HepG2 (cell line): Measurements from ENCODE around the gene CAMK2G. TPM values are rescaled to one million over a fixed set of nuclear protein-coding genes. Genes with fewer than 3 reads are reported as not detected.

ENCODE experiments used
- AHDC1 ChIP-seq: sonication (generic); formaldehyde crosslinking; IDR thresholded peaks from 2 replicates; pipeline ENCODE4 v1.5.1; 2020; ENCODE audit warnings: mild to moderate bottlenecking, missing genetic modification reagents, borderline replicate concordance
- ARHGAP35 ChIP-seq: sonication (generic); formaldehyde crosslinking; IDR thresholded peaks from 2 replicates; pipeline ENCODE4 v1.9.0; 2022; ENCODE audit warnings: mild to moderate bottlenecking, inconsistent platforms, moderate library complexity, missing genetic modification reagents, borderline replicate concordance
- CTCF ChIP-seq: sonication (generic); formaldehyde crosslinking; IDR thresholded peaks from 2 replicates; pipeline ENCODE4 v1.5.0; 2020; ENCODE audit warnings: mild to moderate bottlenecking, missing genetic modification reagents, moderate library complexity
- FOXM1 ChIP-seq: sonication (generic); formaldehyde crosslinking; IDR thresholded peaks from 2 replicates; pipeline ENCODE4 v1.5.0; 2020; ENCODE audit warnings: missing genetic modification reagents
- HMG20A ChIP-seq: IDR thresholded peaks from 2 replicates; pipeline ENCODE4 v1.6.1; 2016; ENCODE audit warnings: borderline replicate concordance
- ISL2 ChIP-seq: sonication (generic); formaldehyde crosslinking; IDR thresholded peaks from 2 replicates; pipeline ENCODE4 v1.5.0; 2020; ENCODE audit warnings: missing genetic modification reagents
- KDM2A ChIP-seq: sonication (generic); formaldehyde crosslinking; IDR thresholded peaks from 2 replicates; pipeline ENCODE4 v1.4.0; 2020; ENCODE audit warnings: low read depth, missing genetic modification reagents, borderline replicate concordance
- MED8 ChIP-seq: sonication (generic); formaldehyde crosslinking; IDR thresholded peaks from 2 replicates; pipeline ENCODE4 v1.8.1; 2023; ENCODE audit warnings: mild to moderate bottlenecking, missing genetic modification reagents; ENCODE audit not compliant: insufficient replicate concordance
- NCOA5 ChIP-seq: sonication (generic); formaldehyde crosslinking; IDR thresholded peaks from 2 replicates; pipeline ENCODE4 v1.4.0; 2020; ENCODE audit warnings: missing genetic modification reagents
- RFXAP ChIP-seq: sonication (generic); formaldehyde crosslinking; IDR thresholded peaks from 2 replicates; pipeline ENCODE4 v1.4.0; 2020; ENCODE audit warnings: missing genetic modification reagents, borderline replicate concordance
- SP1 ChIP-seq, 2 experiments: fragments of 450-650 bp in 1 of 2; sonication (generic) in 1 of 2; formaldehyde crosslinking in 1 of 2; IDR thresholded peaks; 2 replicates each; pipeline versions ENCODE4 v1.4.0 to v1.6.1; 2016 to 2020; ENCODE audit warnings: missing genetic modification reagents in 1 of 2
- TBX2 ChIP-seq: sonication (generic); formaldehyde crosslinking; IDR thresholded peaks from 2 replicates; pipeline ENCODE4 v1.5.0; 2020; ENCODE audit warnings: missing genetic modification reagents, mild to moderate bottlenecking, borderline replicate concordance
- ZBTB25 ChIP-seq: IDR thresholded peaks from 2 replicates; pipeline ENCODE4 v1.6.1; 2018; ENCODE audit warnings: missing genetic modification reagents
- ZFY ChIP-seq: sonication (generic); formaldehyde crosslinking; IDR thresholded peaks from 2 replicates; pipeline ENCODE4 v1.4.0; 2020; ENCODE audit warnings: missing genetic modification reagents
- ZNF160 ChIP-seq: sonication (generic); formaldehyde crosslinking; IDR thresholded peaks from 2 replicates; pipeline ENCODE4 v1.8.0; 2022; ENCODE audit warnings: mild to moderate bottlenecking, inconsistent platforms, missing genetic modification reagents
- ZNF317 ChIP-seq: sonication (generic); formaldehyde crosslinking; IDR thresholded peaks from 2 replicates; pipeline ENCODE4 v1.5.0; 2020; ENCODE audit warnings: mild to moderate bottlenecking, missing genetic modification reagents
- ZNF576 ChIP-seq: sonication (generic); formaldehyde crosslinking; IDR thresholded peaks from 2 replicates; pipeline ENCODE4 v1.4.0; 2020; ENCODE audit warnings: mild to moderate bottlenecking, missing genetic modification reagents
- polyA plus RNA-seq, 8 experiments: library from polyadenylated mRNA; depleted of rRNA in 3 of 8; stranded (reverse) in 7 of 8; unstranded in 1 of 8; fragments of >200 nt; fragmentation: Illumina TruSeq in 4 of 8; extraction: Trizol in 4 of 8; gene quantifications; 2 replicates each; pipeline versions ENCODE4 v1.2.1 to v1.2.3, GENCODE V29; 2011 to 2016; ENCODE audit warnings: low read depth in 4 of 8, missing spikeins in 1 of 8, mixed read lengths in 1 of 8; ENCODE audit not compliant: insufficient read depth in 1 of 8
- total RNA-seq, 5 experiments: library from RNA; depleted of rRNA; stranded (reverse); fragments of >200 nt; fragmentation: Illumina TruSeq; extraction: Trizol; gene quantifications; 2 replicates each; pipeline ENCODE4 v1.2.3, GENCODE V29; 2016; ENCODE audit warnings: low read depth in 1 of 5
- TF ChIP-seq, protein P1 (sequence below): sonication (generic); formaldehyde crosslinking; conservative IDR thresholded peaks from 2 replicates; pipeline ENCODE4 v1.4.0; 2020; ENCODE audit warnings: missing genetic modification reagents

CAMK2G gene
- total and polyA plus RNA-seq, 2 of the 13 experiments (the other 11 are each of a cell fraction or from before 2014, with no cell fraction given), result 15.9 to 18.8 TPM

DNA sequence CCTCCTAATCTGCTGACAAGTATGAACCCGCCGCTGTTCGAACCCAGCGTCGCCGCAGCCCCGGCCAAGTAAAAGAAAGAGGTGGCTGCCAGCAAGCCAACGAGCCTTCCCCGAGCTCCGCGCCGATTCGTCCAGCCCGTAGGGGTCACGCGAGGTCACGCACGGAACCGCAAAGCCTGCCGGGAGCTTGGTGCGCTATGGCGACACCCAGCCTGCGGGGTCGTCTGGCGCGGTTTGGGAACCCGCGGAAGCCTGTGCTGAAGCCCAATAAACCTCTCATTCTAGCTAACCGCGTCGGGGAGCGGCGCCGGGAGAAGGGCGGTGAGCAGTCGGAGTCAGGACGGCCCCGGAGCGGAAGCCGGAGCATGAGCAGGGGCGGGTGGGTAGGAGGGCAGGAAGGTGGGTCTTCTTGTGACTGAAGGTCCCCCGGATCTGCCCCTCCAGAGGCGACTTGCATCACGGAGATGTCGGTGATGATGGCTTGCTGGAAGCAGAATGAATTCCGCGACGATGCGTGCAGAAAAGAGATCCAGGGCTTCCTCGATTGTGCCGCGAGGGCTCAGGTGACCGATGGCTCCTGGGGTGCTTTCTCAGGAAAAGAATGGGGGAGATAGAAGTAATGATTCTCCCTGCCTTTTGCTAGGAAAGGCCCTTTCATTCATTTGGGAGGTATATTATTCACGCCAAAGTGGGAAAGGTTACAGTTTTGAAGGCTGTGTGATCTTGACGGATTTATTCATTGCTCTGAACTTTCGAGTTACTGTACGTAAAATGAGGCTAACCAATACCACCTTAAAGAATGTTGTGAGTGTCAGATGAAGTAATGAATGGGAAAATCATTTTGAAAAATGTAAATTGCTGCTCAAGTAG lies 92.2 kb downstream of the CAMK2G start, which contains the start of gene CHCHD1 (continued):
- TF ChIP-seq ARHGAP35 (CRISPR knock-in tag) (no peak), ZNF160 (CRISPR knock-in tag) (no peak; the same call in 1 of the 2 replicates), HMG20A (CRISPR knock-in tag) (no peak), FOXM1 (CRISPR knock-in tag) (no peak), MED8 (CRISPR knock-in tag) (no peak), TBX2 (no peak), ISL2 (peak; percentile 73), RFXAP (CRISPR knock-in tag) (peak; percentile 68; the same call in 1 of the 2 replicates), AHDC1 (CRISPR knock-in tag) (no peak), ZBTB25 (peak; percentile 64), NCOA5 (no peak), ZFY (peak; percentile 75), CTCF (CRISPR knock-in tag) (no peak; the same call in 1 of the 2 replicates), SP1 (IDR thresholded peaks at IDR 0.05) (no peak), SP1 (CRISPR knock-in tag; IDR thresholded peaks at IDR 0.05) (peak; percentile 51), ZNF576 (no peak), KDM2A (CRISPR knock-in tag) (peak; percentile 89; the same call in 1 of the 2 replicates), ZNF317 (CRISPR knock-in tag) (no peak)
- TF ChIP-seq, protein P1, sequence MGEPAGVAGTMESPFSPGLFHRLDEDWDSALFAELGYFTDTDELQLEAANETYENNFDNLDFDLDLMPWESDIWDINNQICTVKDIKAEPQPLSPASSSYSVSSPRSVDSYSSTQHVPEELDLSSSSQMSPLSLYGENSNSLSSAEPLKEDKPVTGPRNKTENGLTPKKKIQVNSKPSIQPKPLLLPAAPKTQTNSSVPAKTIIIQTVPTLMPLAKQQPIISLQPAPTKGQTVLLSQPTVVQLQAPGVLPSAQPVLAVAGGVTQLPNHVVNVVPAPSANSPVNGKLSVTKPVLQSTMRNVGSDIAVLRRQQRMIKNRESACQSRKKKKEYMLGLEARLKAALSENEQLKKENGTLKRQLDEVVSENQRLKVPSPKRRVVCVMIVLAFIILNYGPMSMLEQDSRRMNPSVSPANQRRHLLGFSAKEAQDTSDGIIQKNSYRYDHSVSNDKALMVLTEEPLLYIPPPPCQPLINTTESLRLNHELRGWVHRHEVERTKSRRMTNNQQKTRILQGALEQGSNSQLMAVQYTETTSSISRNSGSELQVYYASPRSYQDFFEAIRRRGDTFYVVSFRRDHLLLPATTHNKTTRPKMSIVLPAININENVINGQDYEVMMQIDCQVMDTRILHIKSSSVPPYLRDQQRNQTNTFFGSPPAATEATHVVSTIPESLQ (CRISPR knock-in tag), result no peak
